ENCODE measurements around the gene TRIM54.
A peak's percentile ranks its signal among the peaks of the same experiment; 100 is the strongest.

DNA sequence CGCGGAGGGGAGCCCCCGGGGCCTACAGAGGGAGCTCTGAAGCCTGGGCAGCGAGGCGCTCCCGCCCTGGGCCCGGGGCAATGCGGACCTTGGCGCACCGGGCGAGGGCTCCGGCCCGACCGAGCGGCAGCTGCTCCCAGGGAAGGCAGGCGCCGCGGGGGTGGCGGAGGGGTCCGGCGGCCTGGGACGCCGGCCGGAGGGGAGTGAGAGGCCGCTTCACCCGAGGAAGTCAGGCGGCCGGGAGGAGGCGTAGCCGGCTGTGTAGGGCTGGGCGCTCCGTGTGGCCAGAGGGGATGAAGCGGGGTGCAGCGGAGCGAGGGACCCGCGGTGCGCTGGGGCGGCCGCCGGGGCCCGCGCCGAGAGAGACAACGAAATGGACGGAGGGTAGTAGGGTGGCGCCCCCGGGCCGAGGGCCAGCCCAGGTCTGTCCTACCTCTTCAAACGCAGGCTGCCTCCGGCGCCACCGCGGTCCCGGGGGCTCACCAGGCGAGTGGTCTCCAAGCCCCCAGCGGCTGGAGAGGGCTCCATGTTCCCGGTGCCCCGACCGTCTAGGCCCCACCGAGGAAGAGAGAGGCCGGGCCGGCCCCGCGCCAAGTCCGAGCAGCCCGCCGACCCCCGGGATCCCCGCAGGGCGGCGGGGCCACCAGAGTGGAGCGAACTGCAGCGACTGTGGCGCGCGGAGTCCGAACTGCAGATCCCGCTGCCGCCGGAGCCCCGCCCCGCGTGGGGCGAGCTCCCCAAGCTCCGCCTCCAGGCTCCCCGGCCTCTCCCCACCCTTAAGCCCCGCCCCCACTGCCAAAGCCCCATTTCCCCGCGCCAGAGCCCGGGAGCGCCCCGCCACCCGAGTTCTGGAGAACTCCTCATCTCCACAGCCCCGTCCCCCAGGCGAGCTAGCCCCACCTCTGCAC is 19.6 kb upstream of the TRIM54 start, which contains the start of gene SLC30A3:
- TF ChIP-seq, protein P1, sequence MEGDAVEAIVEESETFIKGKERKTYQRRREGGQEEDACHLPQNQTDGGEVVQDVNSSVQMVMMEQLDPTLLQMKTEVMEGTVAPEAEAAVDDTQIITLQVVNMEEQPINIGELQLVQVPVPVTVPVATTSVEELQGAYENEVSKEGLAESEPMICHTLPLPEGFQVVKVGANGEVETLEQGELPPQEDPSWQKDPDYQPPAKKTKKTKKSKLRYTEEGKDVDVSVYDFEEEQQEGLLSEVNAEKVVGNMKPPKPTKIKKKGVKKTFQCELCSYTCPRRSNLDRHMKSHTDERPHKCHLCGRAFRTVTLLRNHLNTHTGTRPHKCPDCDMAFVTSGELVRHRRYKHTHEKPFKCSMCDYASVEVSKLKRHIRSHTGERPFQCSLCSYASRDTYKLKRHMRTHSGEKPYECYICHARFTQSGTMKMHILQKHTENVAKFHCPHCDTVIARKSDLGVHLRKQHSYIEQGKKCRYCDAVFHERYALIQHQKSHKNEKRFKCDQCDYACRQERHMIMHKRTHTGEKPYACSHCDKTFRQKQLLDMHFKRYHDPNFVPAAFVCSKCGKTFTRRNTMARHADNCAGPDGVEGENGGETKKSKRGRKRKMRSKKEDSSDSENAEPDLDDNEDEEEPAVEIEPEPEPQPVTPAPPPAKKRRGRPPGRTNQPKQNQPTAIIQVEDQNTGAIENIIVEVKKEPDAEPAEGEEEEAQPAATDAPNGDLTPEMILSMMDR (conservative IDR thresholded peaks at IDR 0.05; ENCODE audit: low read depth, low read length), result no peak
- TF ChIP-seq EZH2phosphoT487 (IDR thresholded peaks at IDR 0.05; ENCODE audit: borderline replicate concordance, low read length) (peak; percentile 61; the same call in 1 of the 2 replicates), EZH2 (IDR thresholded peaks at IDR 0.05; ENCODE audit: low read length, unreplicated experiment) (peak; percentile 93)

Measured in PC-3 (cell line).